Prostate gland (tissue), 2 donors: ENCODE measurements around the gene EPSTI1.

ENCODE experiments used
- CTCF ChIP-seq, 4 experiments: fragments of 200-600 bp in 2 of 4; fragments of 450-650 bp in 2 of 4; sonication (generic) in 2 of 4; IDR thresholded peaks; 1 replicate in 3 of 4; 2 replicates in 1 of 4; pipeline ENCODE4 v1.5.1; 2016 to 2019; ENCODE audit warnings: antibody characterized with exemption in 4 of 4, mild to moderate bottlenecking in 2 of 4, moderate library complexity in 2 of 4
- POLR2A ChIP-seq: fragments of 450-650 bp; IDR thresholded peaks from one replicate; pipeline ENCODE4 v1.6.1; 2016; ENCODE audit warnings: antibody characterized with exemption, mild to moderate bottlenecking
- POLR2AphosphoS5 ChIP-seq: sonication (generic); formaldehyde crosslinking; IDR thresholded peaks from one replicate; pipeline ENCODE4 v1.6.1; 2017; ENCODE audit warnings: antibody characterized with exemption

- TF ChIP-seq CTCF (IDR thresholded peaks at IDR 0.05) (no peak), POLR2AphosphoS5 (no peak), POLR2A (no peak)
Measured at GRCh38 chr13:43003729-43004128, 11.7 kb upstream of the EPSTI1 start.
